Lower lobe of right lung (tissue), 2 donors: ENCODE results near the gene CCDC149. TPM values are rescaled to one million over a fixed set of nuclear protein-coding genes. Genes with fewer than 3 reads are reported as not detected.

Experiments
- ATAC-seq, 2 donors: fragments of 200-7000 bp; cut with Tn5 transposase; one replicate each; pipeline ENCODE4 v1.9.1; 2020 to 2022; ENCODE audit warnings: mild to moderate bottlenecking in 2 of 2, moderate library complexity in 2 of 2
- DNase-seq: peaks from one replicate; pipeline ENCODE4 v3.0.0-alpha.2; 2020
- H3K27ac ChIP-seq: fragments of 200-600 bp; one replicate; pipeline ENCODE4 v1.8.0; 2022
- H3K27me3 ChIP-seq: fragments of 200-600 bp; one replicate; pipeline ENCODE4 v1.8.0; 2022; ENCODE audit warnings: low read depth
- H3K36me3 ChIP-seq: fragments of 200-600 bp; one replicate; pipeline ENCODE4 v1.8.0; 2022; ENCODE audit warnings: mild to moderate bottlenecking
- H3K4me1 ChIP-seq: fragments of 200-600 bp; one replicate; pipeline ENCODE4 v1.8.0; 2022
- H3K4me3 ChIP-seq: fragments of 200-600 bp; one replicate; pipeline ENCODE4 v1.8.0; 2022; ENCODE audit warnings: mild to moderate bottlenecking
- H3K9me3 ChIP-seq: fragments of 200-600 bp; one replicate; pipeline ENCODE4 v1.8.0; 2022
- intact Hi-C: fragments of 100-400 bp; cut with DNase I; formaldehyde crosslinking; loops from one replicate; pipeline ENCODE4 v1.11.0; 2022
- total RNA-seq: library from RNA; stranded (reverse); fragmentation: NEBNext Ultra II Directional; extraction: Animal tissue kit (Norgen Biotek cat#: 25700); gene quantifications from one replicate; pipeline ENCODE4 v1.2.1, GENCODE V29; 2021
- TF ChIP-seq, protein P1 (sequence below): fragments of 200-600 bp; IDR thresholded peaks from one replicate; pipeline ENCODE4 v1.8.0; 2022; ENCODE audit warnings: antibody characterized with exemption, mild to moderate bottlenecking
- donor health status: DM: no; HTN: yes; CAD: no; lungs with severe emphysema.

Gene CCDC149
- total RNA-seq, 1 donor from 2014 or later: 23.8 TPM

DNA sequence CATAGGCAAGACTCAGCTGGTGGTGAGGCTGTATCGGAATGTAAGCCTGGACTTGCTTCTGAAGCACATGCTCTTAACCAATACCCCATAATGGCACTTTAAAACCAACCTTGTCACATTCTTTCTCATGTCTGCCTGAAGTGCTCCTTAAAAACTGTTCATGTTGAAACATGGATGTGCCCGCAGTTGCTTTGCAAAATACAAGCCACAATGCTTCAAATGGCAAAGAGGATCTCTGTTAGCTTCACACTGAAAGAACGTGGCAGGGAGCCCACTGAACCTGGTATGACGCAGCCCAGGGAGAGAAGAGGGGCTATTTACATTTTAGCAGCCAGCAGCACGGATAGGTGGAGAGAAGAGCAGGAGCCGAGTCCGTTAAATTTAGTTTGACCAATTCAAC, 88.1 kb downstream of the CCDC149 start:
- intact Hi-C loops: no loop called here
- TF ChIP-seq, protein P1, sequence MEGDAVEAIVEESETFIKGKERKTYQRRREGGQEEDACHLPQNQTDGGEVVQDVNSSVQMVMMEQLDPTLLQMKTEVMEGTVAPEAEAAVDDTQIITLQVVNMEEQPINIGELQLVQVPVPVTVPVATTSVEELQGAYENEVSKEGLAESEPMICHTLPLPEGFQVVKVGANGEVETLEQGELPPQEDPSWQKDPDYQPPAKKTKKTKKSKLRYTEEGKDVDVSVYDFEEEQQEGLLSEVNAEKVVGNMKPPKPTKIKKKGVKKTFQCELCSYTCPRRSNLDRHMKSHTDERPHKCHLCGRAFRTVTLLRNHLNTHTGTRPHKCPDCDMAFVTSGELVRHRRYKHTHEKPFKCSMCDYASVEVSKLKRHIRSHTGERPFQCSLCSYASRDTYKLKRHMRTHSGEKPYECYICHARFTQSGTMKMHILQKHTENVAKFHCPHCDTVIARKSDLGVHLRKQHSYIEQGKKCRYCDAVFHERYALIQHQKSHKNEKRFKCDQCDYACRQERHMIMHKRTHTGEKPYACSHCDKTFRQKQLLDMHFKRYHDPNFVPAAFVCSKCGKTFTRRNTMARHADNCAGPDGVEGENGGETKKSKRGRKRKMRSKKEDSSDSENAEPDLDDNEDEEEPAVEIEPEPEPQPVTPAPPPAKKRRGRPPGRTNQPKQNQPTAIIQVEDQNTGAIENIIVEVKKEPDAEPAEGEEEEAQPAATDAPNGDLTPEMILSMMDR: no peak
- DNase-seq (no peak), ATAC-seq (peak; percentile 86 to 87)
- Histone ChIP-seq H3K36me3 (peaks cover 25% of the 10 kb centered on the region), H3K4me3 (no peak overlapping the region), H3K9me3 (no peaks in the 10 kb centered on the region), H3K27ac (no peak overlapping the region), H3K27me3 (no peaks in the 10 kb centered on the region), H3K4me1 (no peaks in the 10 kb centered on the region)

DNA sequence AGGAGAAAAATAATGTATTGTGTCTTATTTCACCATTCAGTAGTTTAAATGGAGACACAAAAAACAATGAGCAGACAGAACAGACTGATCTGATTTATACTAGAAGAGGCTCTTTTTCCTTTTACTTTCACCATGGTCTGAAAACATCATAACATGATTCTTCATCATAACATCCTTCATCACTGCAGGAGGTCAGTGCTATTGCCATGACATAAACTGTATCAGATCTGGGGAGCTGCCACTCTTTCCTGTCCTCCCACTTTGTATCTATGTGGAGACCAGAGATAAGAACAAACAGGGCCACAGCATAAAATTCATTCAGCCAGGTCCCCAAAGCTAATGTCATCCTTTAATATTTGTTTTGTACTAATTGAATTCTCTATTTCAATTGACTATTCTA, 92.3 kb downstream of the CCDC149 start:
- Histone ChIP-seq H3K27ac (no peak overlapping the region), H3K4me1 (no peaks in the 10 kb centered on the region), H3K27me3 (no peaks in the 10 kb centered on the region), H3K4me3 (no peak overlapping the region), H3K36me3 (peaks cover 28% of the 10 kb centered on the region), H3K9me3 (no peaks in the 10 kb centered on the region)
- no peak for ATAC-seq
- TF ChIP-seq, protein P1: no peak
- no peak for DNase-seq
- intact Hi-C loops: no loop called here

DNA sequence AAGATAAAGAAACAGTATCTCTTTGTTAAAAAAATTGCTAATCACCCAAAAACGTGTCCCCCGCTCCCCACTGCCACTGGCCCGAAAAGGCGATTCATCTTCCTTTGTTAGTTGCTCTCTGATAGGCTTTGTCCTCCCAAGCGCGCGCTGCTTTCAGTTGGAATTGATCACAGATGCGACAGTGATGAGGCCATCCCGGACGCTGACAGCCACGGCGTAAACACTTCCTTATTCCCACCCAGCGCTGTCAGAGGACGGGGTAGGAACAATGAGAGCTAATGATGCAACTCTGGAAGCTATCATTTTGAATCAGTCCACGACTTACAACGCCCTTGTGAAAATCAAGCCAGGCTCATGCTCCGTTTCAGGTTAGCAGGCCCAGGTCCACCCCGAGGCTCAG, 96.0 kb downstream of the CCDC149 start:
- H3K9me3 ChIP-seq: no peaks in the 10 kb centered on the region
- intact Hi-C loops: no loop called here
- H3K4me3 ChIP-seq: no peak overlapping the region
- no peaks in the 10 kb centered on the region for H3K4me1 ChIP-seq
- no peak for DNase-seq
- no peak overlapping the region for H3K27ac ChIP-seq
- peaks cover 22% of the 10 kb centered on the region for H3K36me3 ChIP-seq
- TF ChIP-seq, protein P1: no peak
- H3K27me3 ChIP-seq: no peaks in the 10 kb centered on the region
- ATAC-seq: no peak

DNA sequence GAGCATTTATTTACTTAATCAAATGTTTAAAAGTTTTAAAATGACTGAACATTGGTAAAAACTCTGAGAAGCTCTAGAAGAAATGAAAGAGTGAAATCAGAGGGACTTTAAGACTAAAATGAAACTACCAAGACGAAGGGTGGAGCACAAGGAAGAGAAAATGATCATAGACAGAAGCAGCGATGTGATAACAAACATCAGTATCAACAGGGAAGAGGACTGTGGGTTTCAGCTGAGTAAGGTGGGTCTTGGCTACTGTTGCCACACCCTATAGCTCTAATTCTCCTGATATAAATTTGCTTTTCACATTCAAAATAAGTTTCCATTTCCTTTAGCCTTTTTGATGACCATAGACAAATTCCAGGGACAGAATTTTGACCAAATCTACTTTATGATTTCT, 99.1 kb downstream of the CCDC149 start:
- H3K9me3 ChIP-seq: no peaks in the 10 kb centered on the region
- intact Hi-C loops: no loop called here
- TF ChIP-seq, protein P1: no peak
- no peaks in the 10 kb centered on the region for H3K27me3 ChIP-seq
- no peaks in the 10 kb centered on the region for H3K4me1 ChIP-seq
- H3K27ac ChIP-seq: no peak overlapping the region
- peaks cover 9% of the 10 kb centered on the region for H3K36me3 ChIP-seq
- ATAC-seq: no peak
- DNase-seq: no peak
- H3K4me3 ChIP-seq: no peak overlapping the region

DNA sequence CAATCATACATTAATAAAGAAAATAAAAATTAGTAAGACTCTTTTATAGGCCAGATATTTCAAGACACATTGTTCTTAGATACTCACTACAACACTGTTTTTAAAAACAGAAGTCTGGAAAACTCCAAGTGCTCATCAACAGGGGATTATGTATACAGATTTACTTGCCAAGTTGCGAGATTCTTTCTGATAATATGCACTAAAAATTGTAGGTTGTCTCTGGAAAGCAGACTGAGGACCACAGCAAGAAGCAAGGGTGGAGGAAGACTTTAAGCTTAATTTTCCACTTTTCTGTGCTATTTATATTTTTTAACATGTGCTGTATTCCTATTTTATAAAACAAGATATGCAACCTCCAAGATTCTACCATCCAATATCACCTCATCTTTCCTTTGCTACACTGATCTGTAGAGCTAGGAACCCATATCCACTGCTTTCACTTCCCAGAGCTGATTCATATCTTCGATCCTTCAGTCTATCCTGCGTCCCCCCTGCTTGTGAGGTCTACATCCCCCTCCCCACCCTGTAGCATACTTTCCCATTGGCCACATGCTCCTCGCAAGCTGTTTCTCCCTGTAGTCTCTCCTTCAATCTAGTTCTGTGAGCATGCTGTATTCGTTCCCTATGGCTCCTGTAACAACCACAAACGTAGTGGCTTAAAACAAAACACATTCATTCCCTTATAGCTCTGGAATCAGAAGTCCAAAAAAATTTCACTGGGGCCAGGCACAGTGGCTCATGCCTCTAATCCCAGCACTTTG, 101.8 kb downstream of the CCDC149 start:
- DNase-seq (no peak), ATAC-seq (no peak)
- Histone ChIP-seq H3K4me3 (no peak overlapping the region), H3K27me3 (no peaks in the 10 kb centered on the region), H3K9me3 (no peaks in the 10 kb centered on the region), H3K36me3 (peaks cover 10% of the 10 kb centered on the region), H3K27ac (no peak overlapping the region), H3K4me1 (no peaks in the 10 kb centered on the region)
- intact Hi-C loops: no loop called here
- TF ChIP-seq, protein P1: no peak
